HG03571 (cell line): ENCODE measurements around the gene IL17D.
"Not testable (repeated sequence)": the region's sequence is repeated elsewhere in the genome, so short reads cannot be mapped to it uniquely, and the experiment has no call there.

Source experiments
- ATAC-seq: cut with Tn5 transposase; IDR thresholded peaks from one replicate; pipeline ENCODE4 v1.9.1; 2021; ENCODE audit not compliant: unreplicated experiment

Gene IL17D

GRCh38 chr13:20717581-20718542 lies 14.4 kb downstream of the IL17D start:
- no peak for ATAC-seq

GRCh38 chr13:20718958-20719566 lies 15.6 kb downstream of the IL17D start:
- ATAC-seq = no peak

- ATAC-seq = no peak
Measured at GRCh38 chr13:20719783-20720182, 16.3 kb downstream of the IL17D start.

- ATAC-seq = no peak
Measured at GRCh38 chr13:20720499-20720898, 17.0 kb downstream of the IL17D start.

GRCh38 chr13:20721058-20721453 lies 17.6 kb downstream of the IL17D start:
- no peak for ATAC-seq

- ATAC-seq = no peak
Measured at GRCh38 chr13:20721454-20722357, 18.2 kb downstream of the IL17D start.

GRCh38 chr13:20727856-20728255 lies 24.4 kb downstream of the IL17D start:
- no peak for ATAC-seq

GRCh38 chr13:20728579-20729311 lies 25.2 kb downstream of the IL17D start:
- no peak for ATAC-seq

- no peak for ATAC-seq
Measured at GRCh38 chr13:20729633-20730585, 26.4 kb downstream of the IL17D start.

GRCh38 chr13:20738616-20739015 lies 35.1 kb downstream of the IL17D start:
- no peak for ATAC-seq

GRCh38 chr13:20740021-20740420 lies 36.5 kb downstream of the IL17D start:
- ATAC-seq = no peak

GRCh38 chr13:20743830-20744404 lies 40.4 kb downstream of the IL17D start:
- ATAC-seq = not testable (repeated sequence)

GRCh38 chr13:20749377-20749776 lies 45.9 kb downstream of the IL17D start:
- no peak for ATAC-seq

- ATAC-seq = no peak
Measured at GRCh38 chr13:20754009-20754408, 50.5 kb downstream of the IL17D start.

- no peak for ATAC-seq
Measured at GRCh38 chr13:20760872-20761271, 57.4 kb downstream of the IL17D start.

GRCh38 chr13:20767309-20767943 lies 63.9 kb downstream of the IL17D start:
- ATAC-seq = no peak

GRCh38 chr13:20769091-20769490 lies 65.6 kb downstream of the IL17D start:
- no peak for ATAC-seq

GRCh38 chr13:20769834-20770233 lies 66.3 kb downstream of the IL17D start:
- no peak for ATAC-seq
